ENCODE results near the gene RRAGC. TPM values are rescaled to one million over a fixed set of nuclear protein-coding genes. Genes with fewer than 3 reads are reported as not detected.
A peak's percentile ranks its signal among the peaks of the same experiment; 100 is the strongest.

Gene RRAGC
- total and polyA plus RNA-seq, 9 of the 15 experiments (the other 6 are each of a cell fraction or from before 2014, with no cell fraction given) = 3.9 to 16.9 (median 10.9) TPM

- peak; percentile 91 for TF ChIP-seq REST (IDR thresholded peaks at IDR 0.05; ENCODE audit: borderline replicate concordance)
- no peak for TF ChIP-seq REST (CRISPR knock-in tag; IDR thresholded peaks at IDR 0.05; ENCODE audit: low read depth)
- peak; percentile 58; the same call in 1 of the 2 replicates for TF ChIP-seq MTA3 (IDR thresholded peaks at IDR 0.05; ENCODE audit: borderline replicate concordance)
- TF ChIP-seq STAG1 (CRISPR knock-in tag; IDR thresholded peaks at IDR 0.05; ENCODE audit: borderline replicate concordance) = peak; percentile 52; the same call in 1 of the 2 replicates
- no peak for TF ChIP-seq ZFPM2 (CRISPR knock-in tag; IDR thresholded peaks at IDR 0.05)
- TF ChIP-seq IRF9 (tag; IDR thresholded peaks at IDR 0.05) = no peak
- TF ChIP-seq PREB (CRISPR knock-in tag; IDR thresholded peaks at IDR 0.05) = no peak
- peak; percentile 47; the same call in 1 of the 2 replicates for TF ChIP-seq STAT6 (CRISPR knock-in tag; IDR thresholded peaks at IDR 0.05)
- TF ChIP-seq CCNT2 (IDR thresholded peaks at IDR 0.05; ENCODE audit: borderline replicate concordance, extremely low read depth, insufficient read length, low read depth, low read length) = peak; percentile 58
- 0 out of 2 replicates have a peak, but pooled peaks have one; percentile 19 for TF ChIP-seq ARID2 (IDR thresholded peaks at IDR 0.05)
- no peak for TF ChIP-seq TFAM (CRISPR knock-in tag; conservative IDR thresholded peaks at IDR 0.05)
- TF ChIP-seq MAZ (CRISPR knock-in tag; conservative IDR thresholded peaks at IDR 0.05 in 1 of 2, IDR thresholded peaks at IDR 0.05 in 1 of 2) = peak in 1 of 2 experiments; percentile 52; a peak in 1 of 4 replicates
- TF ChIP-seq MECOM (CRISPR knock-in tag; IDR thresholded peaks at IDR 0.05) = no peak
Measured at GRCh38 chr1:38818175-38818976, 41.2 kb downstream of the RRAGC start (continued).
